Lower lobe of right lung (tissue), 2 donors: ENCODE measurements around the gene SULT2A1. TPM values are rescaled to one million over a fixed set of nuclear protein-coding genes. Genes with fewer than 3 reads are reported as not detected.
"Not testable (repeated sequence)": the region's sequence is repeated elsewhere in the genome, so short reads cannot be mapped to it uniquely, and the experiment has no call there.

Source experiments
- ATAC-seq, 2 donors: fragments of 200-7000 bp; cut with Tn5 transposase; one replicate each; pipeline ENCODE4 v1.9.1; 2020 to 2022; ENCODE audit warnings: mild to moderate bottlenecking in 2 of 2, moderate library complexity in 2 of 2
- DNase-seq: peaks from one replicate; pipeline ENCODE4 v3.0.0-alpha.2; 2020
- H3K27ac ChIP-seq: fragments of 200-600 bp; one replicate; pipeline ENCODE4 v1.8.0; 2022
- H3K27me3 ChIP-seq: fragments of 200-600 bp; one replicate; pipeline ENCODE4 v1.8.0; 2022; ENCODE audit warnings: low read depth
- H3K36me3 ChIP-seq: fragments of 200-600 bp; one replicate; pipeline ENCODE4 v1.8.0; 2022; ENCODE audit warnings: mild to moderate bottlenecking
- H3K4me1 ChIP-seq: fragments of 200-600 bp; one replicate; pipeline ENCODE4 v1.8.0; 2022
- H3K4me3 ChIP-seq: fragments of 200-600 bp; one replicate; pipeline ENCODE4 v1.8.0; 2022; ENCODE audit warnings: mild to moderate bottlenecking
- H3K9me3 ChIP-seq: fragments of 200-600 bp; one replicate; pipeline ENCODE4 v1.8.0; 2022
- intact Hi-C: fragments of 100-400 bp; cut with DNase I; formaldehyde crosslinking; loops from one replicate; pipeline ENCODE4 v1.11.0; 2022
- long read RNA-seq: library from polyadenylated mRNA; unstranded; transcript quantifications from one replicate; pipeline ENCODE4 v2.0.0, GENCODE V29; 2021
- total RNA-seq: library from RNA; stranded (reverse); fragmentation: NEBNext Ultra II Directional; extraction: Animal tissue kit (Norgen Biotek cat#: 25700); gene quantifications from one replicate; pipeline ENCODE4 v1.2.1, GENCODE V29; 2021
- TF ChIP-seq, protein P1 (sequence below): fragments of 200-600 bp; IDR thresholded peaks from one replicate; pipeline ENCODE4 v1.8.0; 2022; ENCODE audit warnings: antibody characterized with exemption, mild to moderate bottlenecking
- donor health status: DM: no; HTN: yes; CAD: no; lungs with severe emphysema.

SULT2A1 gene, protein sequence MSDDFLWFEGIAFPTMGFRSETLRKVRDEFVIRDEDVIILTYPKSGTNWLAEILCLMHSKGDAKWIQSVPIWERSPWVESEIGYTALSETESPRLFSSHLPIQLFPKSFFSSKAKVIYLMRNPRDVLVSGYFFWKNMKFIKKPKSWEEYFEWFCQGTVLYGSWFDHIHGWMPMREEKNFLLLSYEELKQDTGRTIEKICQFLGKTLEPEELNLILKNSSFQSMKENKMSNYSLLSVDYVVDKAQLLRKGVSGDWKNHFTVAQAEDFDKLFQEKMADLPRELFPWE
- total RNA-seq = not detected
- long read RNA-seq = 0 reads

DNA sequence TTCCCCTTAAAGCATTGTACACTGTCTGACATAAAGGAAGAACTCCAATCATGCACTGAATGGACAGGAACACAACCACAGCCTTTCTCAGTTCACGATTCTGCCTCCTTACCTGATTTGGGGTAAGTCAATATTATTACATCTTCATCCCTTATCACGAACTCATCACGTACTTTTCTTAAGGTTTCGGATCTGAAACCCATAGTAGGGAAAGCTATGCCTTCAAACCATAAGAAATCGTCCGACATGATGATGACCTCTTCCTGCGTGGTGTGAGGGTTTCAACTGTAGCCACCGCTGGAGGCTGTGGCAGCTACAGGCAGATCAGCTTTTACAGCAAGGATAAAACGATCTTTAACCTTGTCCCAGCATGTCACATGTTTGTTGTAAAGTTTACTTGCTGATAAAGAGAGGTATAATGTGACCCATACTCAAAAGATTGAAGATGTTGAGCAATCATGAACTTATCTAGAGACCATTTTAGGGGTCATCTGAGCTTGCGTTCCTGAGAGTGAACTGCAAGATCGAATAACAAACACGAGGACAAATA lies at the start of gene SULT2A1:
Gene SULT2A1 (minus strand): TSS at position 306 of the 550 bp plus-strand sequence. CDS start 58 bp downstream, at position 248.
- no peaks in the 10 kb centered on the region for H3K4me1 ChIP-seq
- no peak for DNase-seq
- intact Hi-C loops = no loop called here
- no peaks in the 10 kb centered on the region for H3K36me3 ChIP-seq
- ATAC-seq = no peak
- H3K27ac ChIP-seq = no peak within 1 kb of the TSS
- no peaks in the 10 kb centered on the region for H3K9me3 ChIP-seq
- peaks cover 4% of the 10 kb centered on the region for H3K27me3 ChIP-seq
- H3K4me3 ChIP-seq = no peak within 1 kb of the TSS
- TF ChIP-seq, protein P1, sequence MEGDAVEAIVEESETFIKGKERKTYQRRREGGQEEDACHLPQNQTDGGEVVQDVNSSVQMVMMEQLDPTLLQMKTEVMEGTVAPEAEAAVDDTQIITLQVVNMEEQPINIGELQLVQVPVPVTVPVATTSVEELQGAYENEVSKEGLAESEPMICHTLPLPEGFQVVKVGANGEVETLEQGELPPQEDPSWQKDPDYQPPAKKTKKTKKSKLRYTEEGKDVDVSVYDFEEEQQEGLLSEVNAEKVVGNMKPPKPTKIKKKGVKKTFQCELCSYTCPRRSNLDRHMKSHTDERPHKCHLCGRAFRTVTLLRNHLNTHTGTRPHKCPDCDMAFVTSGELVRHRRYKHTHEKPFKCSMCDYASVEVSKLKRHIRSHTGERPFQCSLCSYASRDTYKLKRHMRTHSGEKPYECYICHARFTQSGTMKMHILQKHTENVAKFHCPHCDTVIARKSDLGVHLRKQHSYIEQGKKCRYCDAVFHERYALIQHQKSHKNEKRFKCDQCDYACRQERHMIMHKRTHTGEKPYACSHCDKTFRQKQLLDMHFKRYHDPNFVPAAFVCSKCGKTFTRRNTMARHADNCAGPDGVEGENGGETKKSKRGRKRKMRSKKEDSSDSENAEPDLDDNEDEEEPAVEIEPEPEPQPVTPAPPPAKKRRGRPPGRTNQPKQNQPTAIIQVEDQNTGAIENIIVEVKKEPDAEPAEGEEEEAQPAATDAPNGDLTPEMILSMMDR = no peak

DNA sequence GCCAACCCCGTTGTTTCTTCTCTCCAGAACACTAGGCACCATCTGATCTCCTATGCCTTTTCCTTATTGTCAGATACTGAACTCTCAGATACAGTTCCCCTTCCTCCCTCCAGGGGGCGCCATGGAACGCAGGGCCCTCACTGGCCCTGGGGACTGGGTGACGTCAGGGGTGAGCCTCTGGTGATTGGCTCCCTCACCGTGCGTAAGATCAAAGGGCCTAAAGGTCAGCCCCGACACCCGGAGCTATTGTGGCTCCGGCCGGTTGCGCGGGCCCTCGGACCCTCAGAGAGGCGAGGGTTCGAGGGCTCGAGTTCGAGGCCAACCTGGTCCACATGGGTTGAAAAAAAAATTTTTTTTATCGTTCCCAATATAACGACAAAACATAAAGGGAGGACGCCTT lies 42.5 kb upstream of the SULT2A1 start:
- DNase-seq, H3K27me3 ChIP-seq, H3K4me1 ChIP-seq, H3K36me3 ChIP-seq, H3K27ac ChIP-seq, H3K4me3 ChIP-seq, intact Hi-C loops, H3K9me3 ChIP-seq, ATAC-seq: not testable (repeated sequence)

DNA sequence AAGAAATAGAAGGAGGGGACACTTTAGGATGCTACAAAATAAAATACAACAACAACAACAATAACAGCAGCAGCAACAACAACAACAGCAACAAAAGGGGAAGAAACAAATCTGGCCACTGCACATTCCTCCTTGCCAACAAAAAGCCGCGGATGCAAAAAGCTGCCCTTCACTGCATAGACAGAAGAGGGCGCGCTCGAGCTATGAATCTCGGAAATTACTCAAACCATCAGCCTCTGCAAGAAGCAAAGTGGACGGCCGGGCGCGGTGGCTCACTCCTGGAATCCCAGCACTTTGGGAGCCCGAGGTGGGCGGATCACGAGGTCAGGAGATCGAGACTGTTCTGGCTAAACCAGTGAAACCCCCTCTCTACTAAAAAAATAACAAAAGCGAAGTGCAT lies 34.0 kb upstream of the SULT2A1 start:
- H3K9me3 ChIP-seq, H3K4me3 ChIP-seq, intact Hi-C loops, H3K27me3 ChIP-seq, DNase-seq, H3K4me1 ChIP-seq, H3K27ac ChIP-seq, ATAC-seq, H3K36me3 ChIP-seq: not testable (repeated sequence)
- TF ChIP-seq, protein P1 = peak; percentile 48

DNA sequence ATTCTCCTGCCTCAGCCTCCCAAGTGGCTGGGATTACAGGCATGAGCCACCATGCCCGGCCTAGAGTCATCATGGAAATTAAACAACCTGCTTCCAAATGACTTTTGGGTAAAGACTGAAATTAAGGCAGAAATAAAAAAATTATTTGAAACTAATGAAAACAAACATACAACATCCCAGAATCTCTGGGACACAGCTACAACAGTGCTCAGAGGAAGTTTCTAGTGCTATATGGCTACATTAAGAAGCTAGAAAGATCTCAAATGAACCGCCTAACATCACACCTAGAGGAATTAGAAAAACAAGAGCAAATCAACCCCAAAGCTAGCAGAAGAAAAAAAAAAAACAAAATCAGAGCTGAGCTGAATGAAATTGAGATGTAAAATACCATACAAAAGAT lies 24.1 kb upstream of the SULT2A1 start:
- intact Hi-C loops, H3K36me3 ChIP-seq, H3K27ac ChIP-seq, H3K4me3 ChIP-seq, DNase-seq, ATAC-seq, H3K9me3 ChIP-seq, H3K4me1 ChIP-seq, H3K27me3 ChIP-seq: not testable (repeated sequence)

DNA sequence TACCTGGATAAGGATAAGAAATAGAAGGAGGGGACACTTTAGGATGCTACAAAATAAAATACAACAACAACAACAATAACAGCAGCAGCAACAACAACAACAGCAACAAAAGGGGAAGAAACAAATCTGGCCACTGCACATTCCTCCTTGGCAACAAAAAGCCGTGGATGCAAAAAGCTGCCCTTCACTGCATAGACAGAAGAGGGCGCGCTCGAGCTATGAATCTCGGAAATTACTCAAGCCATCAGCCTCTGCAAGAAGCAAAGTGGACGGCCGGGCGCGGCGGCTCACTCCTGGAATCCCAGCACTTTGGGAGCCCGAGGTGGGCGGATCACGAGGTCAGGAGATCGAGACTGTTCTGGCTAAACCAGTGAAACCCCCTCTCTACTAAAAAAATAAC lies 23.2 kb upstream of the SULT2A1 start:
- peak; percentile 70 for DNase-seq
- H3K4me1 ChIP-seq, H3K27me3 ChIP-seq, ATAC-seq, H3K36me3 ChIP-seq, H3K9me3 ChIP-seq, H3K27ac ChIP-seq, intact Hi-C loops, H3K4me3 ChIP-seq: not testable (repeated sequence)
- TF ChIP-seq, protein P1 = peak; percentile 47

DNA sequence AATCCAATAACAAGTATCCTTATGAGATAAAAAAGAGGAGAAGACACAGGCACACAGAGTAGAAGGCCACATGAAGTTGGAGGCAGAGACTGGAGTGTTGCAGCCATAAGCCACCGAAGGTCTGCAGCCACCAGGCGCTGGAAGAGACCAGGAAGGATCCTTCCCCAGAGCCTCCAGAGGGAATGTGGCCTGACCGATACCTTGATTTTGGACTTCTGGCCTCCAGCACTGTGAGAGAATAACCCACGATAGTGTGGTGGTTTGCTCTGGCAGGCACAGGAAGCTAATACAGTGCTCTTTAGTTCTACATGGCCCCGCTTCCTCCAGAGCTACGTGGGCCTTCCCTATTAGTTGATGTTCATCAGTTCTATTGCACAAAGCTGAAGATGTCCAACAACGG lies 15.3 kb upstream of the SULT2A1 start:
- Histone ChIP-seq H3K27ac (no peak overlapping the region), H3K4me3 (no peak overlapping the region), H3K4me1 (no peaks in the 10 kb centered on the region), H3K9me3 (no peaks in the 10 kb centered on the region), H3K27me3 (peaks cover 13% of the 10 kb centered on the region), H3K36me3 (no peaks in the 10 kb centered on the region)
- intact Hi-C loops = no loop called here
- ATAC-seq (no peak), DNase-seq (no peak)
- TF ChIP-seq, protein P1 = no peak
